Transverse colon (tissue), 4 donors: Measurements from ENCODE around the gene NIPAL4. TPM values are rescaled to one million over a fixed set of nuclear protein-coding genes. Genes with fewer than 3 reads are reported as not detected.

ENCODE experiments used
- DNase-seq: peaks from one replicate; pipeline ENCODE4 v3.0.0-alpha.2; 2019
- H3K27ac ChIP-seq, 4 donors: fragments of 200-600 bp; sonication (generic); 2 replicates each; pipeline ENCODE4 v1.5.1; 2016 to 2018; ENCODE audit warnings: inconsistent platforms in 4 of 4
- H3K27me3 ChIP-seq: fragments of 200-600 bp; sonication (generic); 2 replicates; pipeline ENCODE4 v1.5.1; 2017; ENCODE audit warnings: inconsistent platforms
- H3K36me3 ChIP-seq, 4 donors: fragments of 200-600 bp; sonication (generic); 2 replicates each; pipeline ENCODE4 v1.5.1; 2017 to 2019; ENCODE audit warnings: inconsistent platforms in 4 of 4
- H3K4me1 ChIP-seq, 4 donors: fragments of 200-600 bp; sonication (generic); 2 replicates each; pipeline ENCODE4 v1.5.1; 2017 to 2020; ENCODE audit warnings: inconsistent platforms in 4 of 4
- H3K4me3 ChIP-seq, 4 donors: fragments of 200-600 bp; sonication (generic); 1 replicate in 1 of 4; 2 replicates in 3 of 4; pipeline versions ENCODE4 v1.5.1 to v1.6.1; 2017 to 2019; ENCODE audit warnings: inconsistent platforms in 4 of 4
- H3K9me3 ChIP-seq, 2 donors: fragments of 200-600 bp; sonication (generic); 2 replicates each; pipeline ENCODE4 v1.5.1; 2017 to 2019; ENCODE audit warnings: inconsistent platforms in 2 of 2
- EP300 ChIP-seq: sonication (generic); formaldehyde crosslinking; IDR thresholded peaks from one replicate; pipeline ENCODE4 v1.6.1; 2017; ENCODE audit warnings: antibody characterized with exemption, low read depth
- POLR2A ChIP-seq: fragments of 450-650 bp; IDR thresholded peaks from one replicate; pipeline ENCODE4 v1.6.1; 2016; ENCODE audit warnings: antibody characterized with exemption, mild to moderate bottlenecking, moderate library complexity
- POLR2AphosphoS5 ChIP-seq, 3 donors: sonication (generic); formaldehyde crosslinking; IDR thresholded peaks; one replicate each; pipeline ENCODE4 v1.6.1; 2016; ENCODE audit warnings: antibody characterized with exemption in 3 of 3
- WGBS, 2 donors: methylation state at CpG; one replicate each; pipeline ENCODE4 v1.1.5; 2018; ENCODE audit warnings: low coverage in 1 of 2; 5-methylcytosine and 5-hydroxymethylcytosine counted together
- in situ Hi-C, 4 donors: fragments of 200-750 bp; cut with MboI; loops; one replicate each; pipeline versions ENCODE4 v1.15.0 to v1.15.1; 2017; ENCODE audit warnings: low sequenced_read_pairs in 3 of 4, low pct_ligation_motif_present in 1 of 4, low pct_unique_long_range_greater_than_20kb in 1 of 4
- intact Hi-C: fragments of 100-400 bp; cut with DNase I; formaldehyde crosslinking; loops from one replicate; pipeline ENCODE4 v1.15.1; 2023; ENCODE audit warnings: low total_unique reads
- total RNA-seq, 4 donors: library from RNA; depleted of rRNA; stranded (reverse); fragments of >200 nt; gene quantifications; one replicate each; pipeline ENCODE4 v1.1.0, GENCODE V29; 2016
- TF ChIP-seq, protein P1 (sequence below), 5 experiments: fragments of 200-600 bp in 3 of 5; fragments of 450-650 bp in 2 of 5; sonication (generic) in 3 of 5; IDR thresholded peaks; 1 replicate in 2 of 5; 2 replicates in 3 of 5; pipeline ENCODE4 v1.5.1; 2016 to 2017; ENCODE audit warnings: antibody characterized with exemption in 5 of 5, inconsistent platforms in 3 of 5, mild to moderate bottlenecking in 2 of 5, moderate library complexity in 1 of 5

The NIPAL4 gene
- total RNA-seq, 4 donors from 2014 or later, result 0.48 to 0.82 TPM; not detected in 2

GRCh38 chr5:157494178-157494832 is 34.3 kb downstream of the NIPAL4 start:
- 83 to 100% methylated on average over 1 to 5 of the region's 5 CpGs for WGBS, 2 donors
- H3K27ac ChIP-seq, result no peak overlapping the region
- no peaks in the 10 kb centered on the region for H3K27me3 ChIP-seq
- TF ChIP-seq EP300 (no peak), POLR2A (no peak), POLR2AphosphoS5 (IDR thresholded peaks at IDR 0.05) (no peak)
- TF ChIP-seq, protein P1, sequence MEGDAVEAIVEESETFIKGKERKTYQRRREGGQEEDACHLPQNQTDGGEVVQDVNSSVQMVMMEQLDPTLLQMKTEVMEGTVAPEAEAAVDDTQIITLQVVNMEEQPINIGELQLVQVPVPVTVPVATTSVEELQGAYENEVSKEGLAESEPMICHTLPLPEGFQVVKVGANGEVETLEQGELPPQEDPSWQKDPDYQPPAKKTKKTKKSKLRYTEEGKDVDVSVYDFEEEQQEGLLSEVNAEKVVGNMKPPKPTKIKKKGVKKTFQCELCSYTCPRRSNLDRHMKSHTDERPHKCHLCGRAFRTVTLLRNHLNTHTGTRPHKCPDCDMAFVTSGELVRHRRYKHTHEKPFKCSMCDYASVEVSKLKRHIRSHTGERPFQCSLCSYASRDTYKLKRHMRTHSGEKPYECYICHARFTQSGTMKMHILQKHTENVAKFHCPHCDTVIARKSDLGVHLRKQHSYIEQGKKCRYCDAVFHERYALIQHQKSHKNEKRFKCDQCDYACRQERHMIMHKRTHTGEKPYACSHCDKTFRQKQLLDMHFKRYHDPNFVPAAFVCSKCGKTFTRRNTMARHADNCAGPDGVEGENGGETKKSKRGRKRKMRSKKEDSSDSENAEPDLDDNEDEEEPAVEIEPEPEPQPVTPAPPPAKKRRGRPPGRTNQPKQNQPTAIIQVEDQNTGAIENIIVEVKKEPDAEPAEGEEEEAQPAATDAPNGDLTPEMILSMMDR (IDR thresholded peaks at IDR 0.05), result no peak
- H3K4me1 ChIP-seq, result no peaks in the 10 kb centered on the region
- H3K4me3 ChIP-seq, result no peak overlapping the region
- no peak for DNase-seq
- H3K9me3 ChIP-seq, result no peaks in the 10 kb centered on the region
- intact Hi-C loops (no loop called here), in situ Hi-C loops (loop anchor here in 2 of 4 donors (25.0 kb wide), 2 partner anchors 218 to 243 kb away; partner anchors contain the start of genes LSM11 (in 1 of the 2) and THG1L (in 1 of the 2))
- no peaks in the 10 kb centered on the region for H3K36me3 ChIP-seq

DNA sequence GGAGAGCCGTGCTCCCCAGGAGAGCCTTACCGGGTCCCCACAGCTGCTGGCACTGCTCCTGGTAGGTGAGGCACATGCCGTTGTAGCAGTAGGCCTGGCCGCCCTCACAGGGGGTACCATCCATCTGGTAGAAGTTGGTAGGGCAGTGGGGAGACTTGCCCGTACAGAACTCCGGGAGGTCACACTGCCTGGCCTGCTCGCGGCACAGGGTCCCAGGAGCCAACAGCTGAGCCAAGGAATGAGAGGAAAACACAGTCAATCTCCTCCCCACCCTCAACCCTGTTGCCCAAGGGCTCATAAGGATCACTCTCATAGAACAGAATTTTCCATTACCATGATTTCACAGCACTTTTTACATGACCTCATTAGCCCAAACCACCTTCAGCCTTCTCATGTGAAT is 36.9 kb downstream of the NIPAL4 start:
- Histone ChIP-seq H3K4me1 (peaks cover 0 to 5% (median 0%) of the 10 kb centered on the region in 4 donors), H3K9me3 (no peaks in the 10 kb centered on the region), H3K4me3 (no peak overlapping the region), H3K36me3 (no peaks in the 10 kb centered on the region), H3K27me3 (no peaks in the 10 kb centered on the region), H3K27ac (no peak overlapping the region)
- no peak for DNase-seq
- in situ Hi-C loops (loop anchor here in 2 of 4 donors (25.0 kb wide), 2 partner anchors 215 to 240 kb away; partner anchors contain the start of genes LSM11 (in 1 of the 2) and THG1L (in 1 of the 2)), intact Hi-C loops (no loop called here)
- TF ChIP-seq, protein P1 (IDR thresholded peaks at IDR 0.05), result no peak
- no peak for TF ChIP-seq EP300
- TF ChIP-seq POLR2AphosphoS5 (IDR thresholded peaks at IDR 0.05), result no peak
- no peak for TF ChIP-seq POLR2A
- WGBS, 2 donors, result 96 to 100% methylated on average over 3 to 8 of the region's 8 CpGs

DNA sequence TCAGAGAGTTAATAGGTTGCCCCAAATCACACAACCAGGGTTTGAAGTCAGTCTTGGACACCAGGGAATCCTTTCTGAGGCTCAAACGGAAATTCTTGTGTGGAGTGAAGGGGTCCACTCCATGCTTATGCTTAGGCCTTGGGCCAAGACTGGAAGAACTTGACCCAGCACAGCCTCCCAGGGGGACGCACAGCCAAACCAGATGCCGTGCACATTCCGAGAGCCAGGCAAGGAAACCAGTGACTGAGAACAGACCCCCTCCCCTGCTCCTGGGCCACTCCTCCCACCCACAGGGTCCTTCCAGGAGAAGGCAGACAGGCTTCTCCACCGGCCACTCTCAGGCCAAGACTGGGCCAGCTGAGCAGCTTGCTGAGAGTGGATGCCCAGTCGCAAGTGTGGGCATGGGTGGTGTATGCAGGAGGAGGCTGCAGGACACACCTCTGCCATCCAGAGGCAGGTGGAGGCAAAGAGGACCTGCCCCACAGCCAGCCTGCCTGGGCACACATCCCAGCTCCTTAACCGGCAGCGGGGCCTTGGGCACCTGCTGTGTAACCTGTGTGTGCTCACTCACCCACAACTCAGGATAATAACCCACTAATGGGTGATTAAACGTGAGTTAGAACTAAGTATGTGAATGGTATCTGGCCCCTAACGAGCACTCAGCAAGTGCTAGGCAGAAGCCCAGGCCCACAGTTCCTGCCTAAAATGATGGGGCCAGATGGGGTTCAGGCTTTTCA is 38.0 kb downstream of the NIPAL4 start:
- Histone ChIP-seq H3K4me1 (peaks cover 0 to 5% (median 0%) of the 10 kb centered on the region in 4 donors), H3K9me3 (no peaks in the 10 kb centered on the region), H3K27ac (peak overlapping the region in 1 of 4 donors; percentile 0), H3K27me3 (no peaks in the 10 kb centered on the region), H3K4me3 (no peak overlapping the region), H3K36me3 (no peaks in the 10 kb centered on the region)
- intact Hi-C loops, result no loop called here
- TF ChIP-seq EP300 (no peak), POLR2AphosphoS5 (IDR thresholded peaks at IDR 0.05) (no peak), POLR2A (no peak)
- TF ChIP-seq, protein P1 (IDR thresholded peaks at IDR 0.05), result no peak
- no peak for DNase-seq
- in situ Hi-C loops, result loop anchor here in 2 of 4 donors (25.0 kb wide), 2 partner anchors 214 to 239 kb away; partner anchors contain the start of genes LSM11 (in 1 of the 2) and THG1L (in 1 of the 2)
- WGBS, 2 donors, result 87% methylated on average over 10 of the region's 10 CpGs; no CpG with 5 or more reads in 1 of the 2 donors

GRCh38 chr5:157502143-157502647 is 42.2 kb downstream of the NIPAL4 start:
- intact Hi-C loops (no loop called here), in situ Hi-C loops (no loop called here)
- TF ChIP-seq POLR2A, result no peak
- TF ChIP-seq POLR2AphosphoS5 (IDR thresholded peaks at IDR 0.05), result peak in 1 of 3 donors; percentile 15
- peaks cover under 1 to 8% (median 7%) of the 10 kb centered on the region in 4 donors for H3K4me1 ChIP-seq
- H3K27ac ChIP-seq, result peak overlapping the region; percentile 1 to 53 (median 28)
- peak; percentile 50 for DNase-seq
- 53 to 60% methylated on average over 4 to 8 of the region's 8 CpGs for WGBS, 2 donors
- H3K4me3 ChIP-seq, result no peak overlapping the region
- no peaks in the 10 kb centered on the region for H3K27me3 ChIP-seq
- H3K9me3 ChIP-seq, result no peaks in the 10 kb centered on the region
- H3K36me3 ChIP-seq, result no peaks in the 10 kb centered on the region
